Measurements from ENCODE around the gene DNAH11.

The DNAH11 gene

GRCh38 chr7:21757537-21758282 lies 214.9 kb downstream of the DNAH11 start:
- Histone ChIP-seq H3K27me3 (ENCODE audit: control insufficient read depth, insufficient read depth, low read length) (peaks cover 7% of the 10 kb centered on the region), H3K36me3 (ENCODE audit: insufficient read depth, low read length) (no peaks in the 10 kb centered on the region), H3K4me3 (ENCODE audit: low read length) (no peak overlapping the region), H3K4me2 (ENCODE audit: low read length) (no peak overlapping the region), H3K9ac (ENCODE audit: low read depth, low read length) (no peak overlapping the region), H3K4me1 (ENCODE audit: control insufficient read depth, insufficient read depth, low read length) (no peaks in the 10 kb centered on the region), H3K9me3 (replicated peaks; ENCODE audit: low read length) (no peaks in the 10 kb centered on the region)

- Histone ChIP-seq H3K27me3 (ENCODE audit: control insufficient read depth, insufficient read depth, low read length) (peaks cover 3% of the 10 kb centered on the region), H3K4me1 (ENCODE audit: control insufficient read depth, insufficient read depth, low read length) (no peaks in the 10 kb centered on the region), H3K4me2 (ENCODE audit: low read length) (no peak overlapping the region), H3K9ac (ENCODE audit: low read depth, low read length) (no peak overlapping the region), H3K36me3 (ENCODE audit: insufficient read depth, low read length) (no peaks in the 10 kb centered on the region), H3K9me3 (replicated peaks; ENCODE audit: low read length) (no peaks in the 10 kb centered on the region), H3K4me3 (ENCODE audit: low read length) (no peak overlapping the region)
Measured at GRCh38 chr7:21758286-21758685, 215.4 kb downstream of the DNAH11 start.

GRCh38 chr7:21762469-21762868 lies 219.6 kb downstream of the DNAH11 start:
- no peak overlapping the region for H3K4me3 ChIP-seq (ENCODE audit: low read length)
- H3K27me3 ChIP-seq (ENCODE audit: control insufficient read depth, insufficient read depth, low read length), result peaks cover 23% of the 10 kb centered on the region
- no peaks in the 10 kb centered on the region for H3K4me1 ChIP-seq (ENCODE audit: control insufficient read depth, insufficient read depth, low read length)
- H3K4me2 ChIP-seq (ENCODE audit: low read length), result no peak overlapping the region
- H3K9me3 ChIP-seq (replicated peaks; ENCODE audit: low read length), result no peaks in the 10 kb centered on the region
- H3K9ac ChIP-seq (ENCODE audit: low read depth, low read length), result no peak overlapping the region
- no peaks in the 10 kb centered on the region for H3K36me3 ChIP-seq (ENCODE audit: insufficient read depth, low read length)

- H3K4me3 ChIP-seq (ENCODE audit: low read length), result no peak overlapping the region
- no peak overlapping the region for H3K9ac ChIP-seq (ENCODE audit: low read depth, low read length)
- H3K36me3 ChIP-seq (ENCODE audit: insufficient read depth, low read length), result no peaks in the 10 kb centered on the region
- H3K4me1 ChIP-seq (ENCODE audit: control insufficient read depth, insufficient read depth, low read length), result no peaks in the 10 kb centered on the region
- H3K4me2 ChIP-seq (ENCODE audit: low read length), result no peak overlapping the region
- H3K27me3 ChIP-seq (ENCODE audit: control insufficient read depth, insufficient read depth, low read length), result peaks cover 20% of the 10 kb centered on the region
- no peaks in the 10 kb centered on the region for H3K9me3 ChIP-seq (replicated peaks; ENCODE audit: low read length)
Measured at GRCh38 chr7:21763818-21764217, 221.0 kb downstream of the DNAH11 start.

- peaks cover 20% of the 10 kb centered on the region for H3K27me3 ChIP-seq (ENCODE audit: control insufficient read depth, insufficient read depth, low read length)
- no peaks in the 10 kb centered on the region for H3K36me3 ChIP-seq (ENCODE audit: insufficient read depth, low read length)
- H3K9me3 ChIP-seq (replicated peaks; ENCODE audit: low read length), result no peaks in the 10 kb centered on the region
- H3K9ac ChIP-seq (ENCODE audit: low read depth, low read length), result no peak overlapping the region
- no peak overlapping the region for H3K4me2 ChIP-seq (ENCODE audit: low read length)
- H3K4me1 ChIP-seq (ENCODE audit: control insufficient read depth, insufficient read depth, low read length), result no peaks in the 10 kb centered on the region
- no peak overlapping the region for H3K4me3 ChIP-seq (ENCODE audit: low read length)
Measured at GRCh38 chr7:21766218-21766617, 223.4 kb downstream of the DNAH11 start.

GRCh38 chr7:21767300-21767900 lies 224.6 kb downstream of the DNAH11 start:
- Histone ChIP-seq H3K9me3 (replicated peaks; ENCODE audit: low read length) (no peaks in the 10 kb centered on the region), H3K9ac (ENCODE audit: low read depth, low read length) (no peak overlapping the region), H3K4me1 (ENCODE audit: control insufficient read depth, insufficient read depth, low read length) (no peaks in the 10 kb centered on the region), H3K4me2 (ENCODE audit: low read length) (no peak overlapping the region), H3K27me3 (ENCODE audit: control insufficient read depth, insufficient read depth, low read length) (peaks cover 20% of the 10 kb centered on the region), H3K4me3 (ENCODE audit: low read length) (no peak overlapping the region), H3K36me3 (ENCODE audit: insufficient read depth, low read length) (no peaks in the 10 kb centered on the region)

- H3K9ac ChIP-seq (ENCODE audit: low read depth, low read length), result no peak overlapping the region
- no peak overlapping the region for H3K4me3 ChIP-seq (ENCODE audit: low read length)
- H3K9me3 ChIP-seq (replicated peaks; ENCODE audit: low read length), result no peaks in the 10 kb centered on the region
- no peak overlapping the region for H3K4me2 ChIP-seq (ENCODE audit: low read length)
- H3K4me1 ChIP-seq (ENCODE audit: control insufficient read depth, insufficient read depth, low read length), result no peaks in the 10 kb centered on the region
- peaks cover 20% of the 10 kb centered on the region for H3K27me3 ChIP-seq (ENCODE audit: control insufficient read depth, insufficient read depth, low read length)
- no peaks in the 10 kb centered on the region for H3K36me3 ChIP-seq (ENCODE audit: insufficient read depth, low read length)
Measured at GRCh38 chr7:21768279-21768678, 225.4 kb downstream of the DNAH11 start.

- Histone ChIP-seq H3K4me2 (ENCODE audit: low read length) (no peak overlapping the region), H3K27me3 (ENCODE audit: control insufficient read depth, insufficient read depth, low read length) (peaks cover 3% of the 10 kb centered on the region), H3K36me3 (ENCODE audit: insufficient read depth, low read length) (no peaks in the 10 kb centered on the region), H3K4me1 (ENCODE audit: control insufficient read depth, insufficient read depth, low read length) (no peaks in the 10 kb centered on the region), H3K9ac (ENCODE audit: low read depth, low read length) (no peak overlapping the region), H3K4me3 (ENCODE audit: low read length) (no peak overlapping the region), H3K9me3 (replicated peaks; ENCODE audit: low read length) (no peaks in the 10 kb centered on the region)
Measured at GRCh38 chr7:21771266-21771665, 228.4 kb downstream of the DNAH11 start.

GRCh38 chr7:21771906-21772610 lies 229.2 kb downstream of the DNAH11 start:
- Histone ChIP-seq H3K27me3 (ENCODE audit: control insufficient read depth, insufficient read depth, low read length) (no peaks in the 10 kb centered on the region), H3K4me2 (ENCODE audit: low read length) (no peak overlapping the region), H3K36me3 (ENCODE audit: insufficient read depth, low read length) (no peaks in the 10 kb centered on the region), H3K4me3 (ENCODE audit: low read length) (no peak overlapping the region), H3K9me3 (replicated peaks; ENCODE audit: low read length) (no peaks in the 10 kb centered on the region), H3K4me1 (ENCODE audit: control insufficient read depth, insufficient read depth, low read length) (no peaks in the 10 kb centered on the region), H3K9ac (ENCODE audit: low read depth, low read length) (no peak overlapping the region)

GRCh38 chr7:21773326-21773725 lies 230.5 kb downstream of the DNAH11 start:
- no peaks in the 10 kb centered on the region for H3K36me3 ChIP-seq (ENCODE audit: insufficient read depth, low read length)
- no peak overlapping the region for H3K4me2 ChIP-seq (ENCODE audit: low read length)
- no peaks in the 10 kb centered on the region for H3K9me3 ChIP-seq (replicated peaks; ENCODE audit: low read length)
- no peak overlapping the region for H3K9ac ChIP-seq (ENCODE audit: low read depth, low read length)
- H3K27me3 ChIP-seq (ENCODE audit: control insufficient read depth, insufficient read depth, low read length), result no peaks in the 10 kb centered on the region
- H3K4me1 ChIP-seq (ENCODE audit: control insufficient read depth, insufficient read depth, low read length), result no peaks in the 10 kb centered on the region
- H3K4me3 ChIP-seq (ENCODE audit: low read length), result no peak overlapping the region

- no peaks in the 10 kb centered on the region for H3K9me3 ChIP-seq (replicated peaks; ENCODE audit: low read length)
- no peak overlapping the region for H3K9ac ChIP-seq (ENCODE audit: low read depth, low read length)
- no peaks in the 10 kb centered on the region for H3K36me3 ChIP-seq (ENCODE audit: insufficient read depth, low read length)
- H3K4me3 ChIP-seq (ENCODE audit: low read length), result no peak overlapping the region
- no peaks in the 10 kb centered on the region for H3K4me1 ChIP-seq (ENCODE audit: control insufficient read depth, insufficient read depth, low read length)
- H3K27me3 ChIP-seq (ENCODE audit: control insufficient read depth, insufficient read depth, low read length), result no peaks in the 10 kb centered on the region
- H3K4me2 ChIP-seq (ENCODE audit: low read length), result no peak overlapping the region
Measured at GRCh38 chr7:21777921-21778320, 235.1 kb downstream of the DNAH11 start.
